Mesenchymal stem cell (in vitro differentiated cells and primary cell): ENCODE measurements around the gene DRC3.
A peak's percentile ranks its signal among the peaks of the same experiment; 100 is the strongest.
"Not testable (repeated sequence)": the region's sequence is repeated elsewhere in the genome, so short reads cannot be mapped to it uniquely, and the experiment has no call there.

Experiments used
- DNase-seq: peaks from one replicate; pipeline ENCODE4 v3.0.0-alpha.2; 2013
- H2AFZ ChIP-seq: one replicate; pipeline ENCODE4 v1.6.1; 2013; ENCODE audit warnings: low read depth, mild to moderate bottlenecking, control low read depth, inconsistent platforms, low read length, moderate library complexity
- H2AK5ac ChIP-seq: 2 replicates; pipeline ENCODE4 v1.6.1; 2013; ENCODE audit warnings: low read length, moderate library complexity, mild to moderate bottlenecking, inconsistent platforms; ENCODE audit not compliant: severe bottlenecking
- H2BK120ac ChIP-seq: one replicate; pipeline ENCODE4 v1.6.1; 2013; ENCODE audit warnings: low read depth, mild to moderate bottlenecking, inconsistent platforms, low read length, moderate library complexity
- H2BK12ac ChIP-seq, 2 experiments: one replicate each; pipeline ENCODE4 v1.6.1; 2013; ENCODE audit warnings: inconsistent platforms in 2 of 2, low read length in 2 of 2, mild to moderate bottlenecking in 2 of 2, moderate library complexity in 2 of 2, control low read depth in 1 of 2
- H2BK15ac ChIP-seq: one replicate; pipeline ENCODE4 v1.6.1; 2013; ENCODE audit warnings: mild to moderate bottlenecking, low read depth, inconsistent platforms; ENCODE audit not compliant: poor library complexity, severe bottlenecking
- H2BK5ac ChIP-seq: 2 replicates; pipeline ENCODE4 v1.6.1; 2013; ENCODE audit warnings: low read depth, mild to moderate bottlenecking, low read length, control low read depth, inconsistent platforms; ENCODE audit not compliant: poor library complexity, severe bottlenecking
- H3K14ac ChIP-seq, 2 experiments: one replicate each; pipeline ENCODE4 v1.6.1; 2013; ENCODE audit warnings: inconsistent platforms in 2 of 2, low read length in 2 of 2, control low read depth in 1 of 2, mild to moderate bottlenecking in 1 of 2, moderate library complexity in 1 of 2
- H3K18ac ChIP-seq, 2 experiments: one replicate each; pipeline ENCODE4 v1.6.1; 2013; ENCODE audit warnings: inconsistent platforms in 2 of 2, low read length in 2 of 2, control low read depth in 1 of 2, low read depth in 1 of 2, mild to moderate bottlenecking in 1 of 2
- H3K23ac ChIP-seq, 2 experiments: one replicate each; pipeline ENCODE4 v1.6.1; 2013; ENCODE audit warnings: inconsistent platforms in 2 of 2, low read length in 2 of 2, mild to moderate bottlenecking in 2 of 2, moderate library complexity in 2 of 2, control low read depth in 1 of 2
- H3K27ac ChIP-seq: 2 replicates; pipeline ENCODE4 v1.5.1; 2013; ENCODE audit warnings: mild to moderate bottlenecking, moderate library complexity, low read length, control low read depth, inconsistent platforms; ENCODE audit not compliant: poor library complexity, severe bottlenecking
- H3K27me3 ChIP-seq, 2 experiments: 2 replicates each; pipeline versions ENCODE4 v1.6.1 to v1.7.0; 2013; ENCODE audit warnings: low read length in 2 of 2, mild to moderate bottlenecking in 2 of 2, moderate library complexity in 2 of 2, control low read depth in 1 of 2, inconsistent platforms in 1 of 2; ENCODE audit not compliant: control insufficient read depth in 1 of 2, insufficient read depth in 1 of 2
- H3K36me3 ChIP-seq, 2 experiments: 2 replicates each; pipeline versions ENCODE4 v1.6.1 to v1.7.0; 2013; ENCODE audit warnings: low read length in 2 of 2, control low read depth in 1 of 2, inconsistent platforms in 1 of 2, low read depth in 1 of 2, mild to moderate bottlenecking in 1 of 2; ENCODE audit not compliant: insufficient read depth in 2 of 2, control insufficient read depth in 1 of 2
- H3K4ac ChIP-seq, 2 experiments: one replicate each; pipeline ENCODE4 v1.6.1; 2013; ENCODE audit warnings: inconsistent platforms in 2 of 2, low read length in 2 of 2, mild to moderate bottlenecking in 2 of 2, moderate library complexity in 2 of 2, control low read depth in 1 of 2, low read depth in 1 of 2
- H3K4me1 ChIP-seq: 2 replicates; pipeline ENCODE4 v1.6.1; 2013; ENCODE audit warnings: low read depth, low read length, control low read depth; ENCODE audit not compliant: control insufficient read depth, insufficient read depth
- H3K4me2 ChIP-seq: 2 replicates; pipeline ENCODE4 v1.6.1; 2013; ENCODE audit warnings: low read length, mild to moderate bottlenecking, inconsistent platforms; ENCODE audit not compliant: poor library complexity, severe bottlenecking
- H3K4me3 ChIP-seq, 2 experiments: 2 replicates each; pipeline versions ENCODE4 v1.5.1 to v1.7.0; 2013; ENCODE audit warnings: low read length in 2 of 2, mild to moderate bottlenecking in 2 of 2, control low read depth in 1 of 2, low read depth in 1 of 2; ENCODE audit not compliant: insufficient read depth in 1 of 2
- H3K79me1 ChIP-seq: replicated peaks from 2 replicates; pipeline ENCODE4 v1.6.1; 2013; ENCODE audit warnings: mild to moderate bottlenecking, control low read depth, low read length, inconsistent platforms; ENCODE audit not compliant: poor library complexity, severe bottlenecking
- H3K9ac ChIP-seq: 2 replicates; pipeline ENCODE4 v1.7.0; 2013; ENCODE audit warnings: mild to moderate bottlenecking, low read length, moderate library complexity
- H3K9me3 ChIP-seq: 2 replicates; pipeline ENCODE4 v1.7.0; 2013; ENCODE audit warnings: mild to moderate bottlenecking, low read length; ENCODE audit not compliant: control insufficient read depth
- H4K8ac ChIP-seq: one replicate; pipeline ENCODE4 v1.6.1; 2013; ENCODE audit warnings: inconsistent platforms, mild to moderate bottlenecking, low read length, moderate library complexity
- H4K91ac ChIP-seq: one replicate; pipeline ENCODE4 v1.6.1; 2013; ENCODE audit warnings: mild to moderate bottlenecking, low read length, inconsistent platforms
- WGBS: methylation state at CpG from one replicate; pipeline ENCODE4 v1.1.7; 2013; ENCODE audit warnings: mixed read lengths; 5-methylcytosine and 5-hydroxymethylcytosine counted together

Gene DRC3

GRCh38 chr17:17955790-17956341, 16.8 kb upstream of the DRC3 start:
- not testable (repeated sequence) for H3K27ac ChIP-seq, H3K18ac ChIP-seq, H4K91ac ChIP-seq, H2BK5ac ChIP-seq, H3K4me2 ChIP-seq, H2BK12ac ChIP-seq, DNase-seq, H2AFZ ChIP-seq, H3K9me3 ChIP-seq, H3K27me3 ChIP-seq, H3K9ac ChIP-seq, H3K4me3 ChIP-seq, H3K23ac ChIP-seq, H4K8ac ChIP-seq, H3K4ac ChIP-seq, H2AK5ac ChIP-seq, H2BK120ac ChIP-seq, H2BK15ac ChIP-seq, H3K14ac ChIP-seq
- Histone ChIP-seq H3K79me1 (peaks cover 31% of the 10 kb centered on the region), H3K4me1 (peaks cover 19% of the 10 kb centered on the region), H3K36me3 (peaks cover 6 to 14% of the 10 kb centered on the region in 2 experiments)
- WGBS: over 99% methylated on average over 11 of the region's 12 CpGs

GRCh38 chr17:17957584-17957916, 15.1 kb upstream of the DRC3 start:
- Histone ChIP-seq H3K23ac (no peak overlapping the region), H2BK15ac (no peak overlapping the region), H3K9ac (peak overlapping the region; percentile 59), H4K8ac (no peak overlapping the region), H2AFZ (no peak overlapping the region), H3K79me1 (peaks cover 33% of the 10 kb centered on the region), H2BK5ac (no peak overlapping the region), H2BK12ac (no peak overlapping the region), H3K4me1 (peaks cover 19% of the 10 kb centered on the region), H3K4ac (no peak overlapping the region), H2BK120ac (no peak overlapping the region), H3K36me3 (peaks cover 6 to 14% of the 10 kb centered on the region in 2 experiments), H3K9me3 (no peaks in the 10 kb centered on the region), H3K18ac (no peak overlapping the region), H3K27me3 (no peaks in the 10 kb centered on the region), H4K91ac (no peak overlapping the region), H2AK5ac (no peak overlapping the region), H3K27ac (peak overlapping the region; percentile 63), H3K14ac (no peak overlapping the region), H3K4me2 (no peak overlapping the region), H3K4me3 (no peak overlapping the region)
- DNase-seq: no peak
- WGBS: 95% methylated on average over 6 of the region's 7 CpGs

- Histone ChIP-seq H3K36me3 (peaks cover 6 to 9% of the 10 kb centered on the region in 2 experiments), H2BK15ac (no peak overlapping the region), H3K9me3 (no peaks in the 10 kb centered on the region), H2AFZ (no peak overlapping the region), H3K4me1 (peaks cover 19% of the 10 kb centered on the region), H3K4ac (no peak overlapping the region), H3K27ac (peak overlapping the region; percentile 98), H3K14ac (no peak overlapping the region), H2BK12ac (no peak overlapping the region), H2BK120ac (no peak overlapping the region), H2BK5ac (peak overlapping the region; percentile 94), H3K4me2 (peak overlapping the region; percentile 31), H3K9ac (peak overlapping the region; percentile 85), H3K27me3 (no peaks in the 10 kb centered on the region), H3K18ac (no peak overlapping the region), H3K23ac (no peak overlapping the region), H3K79me1 (peaks cover 29% of the 10 kb centered on the region), H3K4me3 (peak overlapping the region in 1 of 2 experiments; percentile 68), H4K91ac (no peak overlapping the region), H2AK5ac (peak overlapping the region; percentile 83), H4K8ac (peak overlapping the region; percentile 80)
- DNase-seq: peak; percentile 36
- 97% methylated on average over 4 of the region's 5 CpGs for WGBS
Measured at GRCh38 chr17:17958982-17959381, 13.7 kb upstream of the DRC3 start.

- Histone ChIP-seq H3K79me1 (peaks cover 28% of the 10 kb centered on the region), H3K4ac (no peak overlapping the region), H2AFZ (no peak overlapping the region), H2BK15ac (no peak overlapping the region), H3K27ac (peak overlapping the region; percentile 98), H3K18ac (peak overlapping the region in 1 of 2 experiments; percentile 41), H3K23ac (no peak overlapping the region), H2BK12ac (no peak overlapping the region), H3K4me2 (peak overlapping the region; percentile 54), H2BK5ac (peak overlapping the region; percentile 51), H3K9me3 (no peaks in the 10 kb centered on the region), H4K91ac (peak overlapping the region; percentile 36), H2AK5ac (peak overlapping the region; percentile 99), H3K14ac (no peak overlapping the region), H2BK120ac (no peak overlapping the region), H3K9ac (peak overlapping the region; percentile 85), H3K4me3 (peak overlapping the region in 1 of 2 experiments; percentile 68), H4K8ac (no peak overlapping the region), H3K27me3 (no peaks in the 10 kb centered on the region), H3K4me1 (peaks cover 19% of the 10 kb centered on the region), H3K36me3 (peaks cover 3 to 9% of the 10 kb centered on the region in 2 experiments)
- WGBS: 74% methylated on average over 3 of the region's 7 CpGs
- peak; percentile 59 for DNase-seq
Measured at GRCh38 chr17:17959520-17960361, 12.9 kb upstream of the DRC3 start.
